Kidney (tissue), 14 donors: ENCODE results near the gene ELFN2. TPM values are rescaled to one million over a fixed set of nuclear protein-coding genes. Genes with fewer than 3 reads are reported as not detected.
A peak's percentile ranks its signal among the peaks of the same experiment; 100 is the strongest.

Experiments used
- DNase-seq, 5 donors: peaks; one replicate each; pipeline ENCODE4 v3.0.0-alpha.2; 2013 to 2020
- FAIRE-seq: peaks from 2 replicates; lab custom pipeline; 2012; peaks lifted over from hg19 to GRCh38; lab: Jason Lieb, UNC
- H3K27ac ChIP-seq, 2 donors: one replicate each; pipeline ENCODE4 v1.7.0; 2013; ENCODE audit warnings: low read depth in 2 of 2, low read length in 2 of 2, inconsistent platforms in 1 of 2
- H3K27me3 ChIP-seq: one replicate; pipeline ENCODE4 v1.7.1; 2013; ENCODE audit warnings: low read length, inconsistent platforms; ENCODE audit not compliant: control insufficient read depth, insufficient read depth
- H3K36me3 ChIP-seq, 3 donors: one replicate each; pipeline versions ENCODE4 v1.7.0 to v1.7.1; 2013; ENCODE audit warnings: low read length in 3 of 3, control low read depth in 1 of 3, inconsistent platforms in 1 of 3; ENCODE audit not compliant: insufficient read depth in 3 of 3, control insufficient read depth in 2 of 3
- H3K4me1 ChIP-seq, 3 donors: one replicate each; pipeline versions ENCODE4 v1.7.0 to v1.7.1; 2013; ENCODE audit warnings: low read length in 3 of 3, inconsistent platforms in 1 of 3, low read depth in 1 of 3; ENCODE audit not compliant: control insufficient read depth in 2 of 3, insufficient read depth in 2 of 3
- H3K4me3 ChIP-seq, 3 donors: one replicate each; pipeline versions ENCODE4 v1.7.0 to v1.8.1; 2013; ENCODE audit warnings: low read length in 3 of 3, control low read depth in 1 of 3, inconsistent platforms in 1 of 3
- H3K9ac ChIP-seq, 3 donors: one replicate each; pipeline versions ENCODE4 v1.7.0 to v1.7.1; 2013; ENCODE audit warnings: low read length in 3 of 3, control low read depth in 1 of 3, inconsistent platforms in 1 of 3
- H3K9me3 ChIP-seq, 3 donors: one replicate each; pipeline versions ENCODE4 v1.7.0 to v1.7.1; 2013; ENCODE audit warnings: low read length in 3 of 3, control low read depth in 1 of 3, inconsistent platforms in 1 of 3; ENCODE audit not compliant: control insufficient read depth in 2 of 3, insufficient read depth in 1 of 3
- CTCF ChIP-seq: IDR thresholded peaks from 3 replicates; pipeline ENCODE4 v1.5.1; 2012; ENCODE audit warnings: mild to moderate bottlenecking, moderate library complexity, borderline replicate concordance; ENCODE audit not compliant: insufficient read depth; ENCODE audit errors: extremely low read depth
- intact Hi-C: fragments of 100-400 bp; cut with DNase I; formaldehyde crosslinking; loops from one replicate; pipeline ENCODE4 v1.11.1; 2022
- polyA plus RNA-seq: library from polyadenylated mRNA; stranded (reverse); fragments of 350-450 nt; fragmentation: Illumina TruSeq; extraction: RNeasy Lipid Tissue Mini Kit (QIAGEN cat#74804); gene quantifications from one replicate; pipeline ENCODE4 v1.2.3, GENCODE V29; 2014; ENCODE audit warnings: low read depth, low replicate concordance; ENCODE audit not compliant: insufficient read depth
- total RNA-seq: library from RNA; stranded (reverse); fragmentation: NEBNext Ultra II Directional; extraction: Animal tissue kit (Norgen Biotek cat#: 25700); gene quantifications from one replicate; pipeline ENCODE4 v1.2.1, GENCODE V29; 2021
- donor health status: control.
- donor health status: control.
- donor health status: control.
- donor health status: control.
- donor health status: control.
- donor health status: DM: yes; HTN: yes; CAD: no.
- donor health status: Normal renal cell carcinoma (clear cell type).

Gene ELFN2
- total and polyA plus RNA-seq, 2 donors from 2014 or later, result 0.19 to 4.6 TPM

- intact Hi-C loops, result no loop called here
- H3K27ac ChIP-seq, result peak overlapping the region in 1 of 2 donors; percentile 28
- no peaks in the 10 kb centered on the region for H3K9me3 ChIP-seq
- no peak overlapping the region for H3K4me3 ChIP-seq
- no peaks in the 10 kb centered on the region for H3K36me3 ChIP-seq
- no peak for FAIRE-seq
- no peak for TF ChIP-seq CTCF
- DNase-seq, result peak in 2 of 5 donors; percentile 35 to 63
- peaks cover 0 to 4% (median 0%) of the 10 kb centered on the region in 3 donors for H3K4me1 ChIP-seq
- peaks cover 3% of the 10 kb centered on the region for H3K27me3 ChIP-seq
- no peak overlapping the region for H3K9ac ChIP-seq
These were observed 4.8 kb upstream of the ELFN2 start for GRCh38 chr22:37431801-37432707.

- Histone ChIP-seq H3K4me3 (no peak overlapping the region), H3K4me1 (peaks cover 0 to 4% (median 0%) of the 10 kb centered on the region in 3 donors), H3K27me3 (peaks cover 3% of the 10 kb centered on the region), H3K9me3 (no peaks in the 10 kb centered on the region), H3K36me3 (no peaks in the 10 kb centered on the region), H3K9ac (no peak overlapping the region), H3K27ac (no peak overlapping the region)
- FAIRE-seq (no peak), DNase-seq (peak in 1 of 5 donors; percentile 34)
- no peak for TF ChIP-seq CTCF
- intact Hi-C loops, result no loop called here
These were observed 4.1 kb upstream of the ELFN2 start for GRCh38 chr22:37431366-37431765.

GRCh38 chr22:37430941-37431340 lies 3.7 kb upstream of the ELFN2 start:
- Histone ChIP-seq H3K9ac (no peak overlapping the region), H3K9me3 (no peaks in the 10 kb centered on the region), H3K27ac (no peak overlapping the region), H3K4me3 (no peak overlapping the region), H3K4me1 (peaks cover 0 to 4% (median 0%) of the 10 kb centered on the region in 3 donors), H3K27me3 (peaks cover 5% of the 10 kb centered on the region), H3K36me3 (no peaks in the 10 kb centered on the region)
- DNase-seq, result no peak
- TF ChIP-seq CTCF, result no peak
- intact Hi-C loops, result no loop called here
- FAIRE-seq, result no peak
